VCaP (cell line): ENCODE data around the gene RPTOR.
A peak's percentile ranks its signal among the peaks of the same experiment; 100 is the strongest.

Experiments used
- H3K27ac ChIP-seq: fragments of 450-650 bp; 2 replicates; pipeline ENCODE4 v1.5.1; 2017
- TF ChIP-seq, protein P1 (sequence below): fragments of 450-650 bp; conservative IDR thresholded peaks from 2 replicates; pipeline ENCODE4 v1.5.1; 2017; ENCODE audit warnings: mild to moderate bottlenecking, moderate library complexity

RPTOR gene

DNA sequence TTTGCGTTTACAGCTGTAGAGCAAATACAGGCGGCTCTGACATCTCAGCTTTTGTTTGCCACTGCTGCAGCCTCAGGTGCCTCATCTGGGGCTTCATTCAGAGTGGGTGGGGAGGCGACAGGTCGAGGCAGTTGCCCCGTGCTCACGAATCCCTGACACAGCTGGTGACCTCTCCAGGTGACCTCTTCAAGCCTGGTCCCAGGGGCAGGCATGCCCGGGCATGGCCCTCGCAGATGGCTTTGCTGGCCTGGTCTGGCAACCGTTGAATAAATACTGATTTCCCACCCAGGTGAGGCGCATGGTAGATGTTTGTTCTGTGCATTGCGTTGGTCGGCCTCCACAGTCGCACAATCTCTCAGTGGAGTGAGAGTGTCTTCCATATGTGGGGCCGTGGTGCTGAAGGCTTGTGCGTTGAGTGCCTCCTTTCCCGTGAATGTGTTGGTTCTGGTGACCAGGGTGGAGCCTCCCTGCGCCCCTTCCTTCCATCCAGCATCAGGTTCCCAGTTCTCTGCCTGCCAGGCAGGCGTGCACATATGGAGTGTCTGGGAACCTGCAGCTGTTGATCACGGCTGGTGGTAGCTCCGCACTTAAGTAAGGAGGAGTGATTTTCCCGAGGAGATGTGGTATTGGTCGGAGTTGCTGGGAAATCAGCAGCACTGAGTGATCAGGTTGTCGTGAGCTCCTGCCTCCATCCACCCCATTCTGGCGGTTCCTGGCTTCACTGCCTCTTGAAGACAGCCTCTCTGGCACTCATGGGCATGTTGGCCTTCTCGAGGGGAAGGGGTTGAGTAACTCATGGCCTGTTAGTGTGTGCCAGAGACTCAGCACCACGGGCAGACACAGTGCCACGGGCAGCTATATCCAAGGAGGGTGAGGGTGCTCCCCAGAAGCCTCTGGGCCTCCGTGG is 149.7 kb downstream of the RPTOR start:
- H3K27ac ChIP-seq = peak overlapping the region; percentile 87; the same call in 1 of the 2 replicates
- TF ChIP-seq, protein P1, sequence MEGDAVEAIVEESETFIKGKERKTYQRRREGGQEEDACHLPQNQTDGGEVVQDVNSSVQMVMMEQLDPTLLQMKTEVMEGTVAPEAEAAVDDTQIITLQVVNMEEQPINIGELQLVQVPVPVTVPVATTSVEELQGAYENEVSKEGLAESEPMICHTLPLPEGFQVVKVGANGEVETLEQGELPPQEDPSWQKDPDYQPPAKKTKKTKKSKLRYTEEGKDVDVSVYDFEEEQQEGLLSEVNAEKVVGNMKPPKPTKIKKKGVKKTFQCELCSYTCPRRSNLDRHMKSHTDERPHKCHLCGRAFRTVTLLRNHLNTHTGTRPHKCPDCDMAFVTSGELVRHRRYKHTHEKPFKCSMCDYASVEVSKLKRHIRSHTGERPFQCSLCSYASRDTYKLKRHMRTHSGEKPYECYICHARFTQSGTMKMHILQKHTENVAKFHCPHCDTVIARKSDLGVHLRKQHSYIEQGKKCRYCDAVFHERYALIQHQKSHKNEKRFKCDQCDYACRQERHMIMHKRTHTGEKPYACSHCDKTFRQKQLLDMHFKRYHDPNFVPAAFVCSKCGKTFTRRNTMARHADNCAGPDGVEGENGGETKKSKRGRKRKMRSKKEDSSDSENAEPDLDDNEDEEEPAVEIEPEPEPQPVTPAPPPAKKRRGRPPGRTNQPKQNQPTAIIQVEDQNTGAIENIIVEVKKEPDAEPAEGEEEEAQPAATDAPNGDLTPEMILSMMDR = no peak

DNA sequence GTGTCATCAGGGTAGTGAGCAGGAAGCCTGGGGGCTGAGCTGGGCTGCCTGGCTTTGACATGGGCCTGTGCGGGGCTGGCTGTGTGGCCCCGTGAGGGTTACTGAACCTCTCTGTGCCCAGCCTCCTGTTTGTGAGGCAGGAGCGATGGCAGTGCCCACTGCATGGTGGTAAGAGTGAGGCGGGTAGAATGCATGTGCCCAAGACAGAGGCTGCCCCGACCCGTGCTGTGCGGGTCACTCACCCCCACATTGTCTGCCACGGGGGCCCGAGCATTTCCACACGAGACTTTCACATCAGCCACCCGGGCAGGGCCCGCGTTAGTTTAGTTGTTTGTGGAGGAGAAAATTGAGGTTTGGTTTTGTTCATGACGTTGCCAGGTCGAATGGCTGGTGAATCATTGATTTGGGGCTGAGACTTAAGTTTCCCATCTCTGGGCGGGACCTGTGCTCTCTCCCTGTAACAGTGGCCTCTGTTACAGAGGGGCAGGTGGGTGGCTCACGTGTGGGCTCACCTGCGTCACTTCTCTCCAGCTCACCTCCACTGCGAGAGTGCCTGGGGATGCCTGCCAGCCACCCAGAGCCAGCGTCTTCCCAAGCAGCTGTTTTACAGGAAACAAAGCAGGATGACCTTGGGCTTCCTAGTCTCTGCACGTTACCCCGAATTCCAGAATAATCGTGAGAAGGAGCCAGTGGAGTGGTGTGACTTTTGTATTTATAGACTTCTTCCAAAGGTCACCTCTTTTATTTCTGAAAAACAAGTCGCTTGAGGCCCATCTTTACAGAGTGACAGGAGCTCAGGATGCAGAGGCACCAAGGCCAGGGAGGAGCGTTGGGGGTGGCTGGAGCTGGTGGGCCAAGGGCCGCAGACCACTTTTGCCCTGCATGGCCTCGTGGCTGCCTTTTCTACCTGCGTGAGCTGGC is 150.6 kb downstream of the RPTOR start:
- TF ChIP-seq, protein P1 = no peak
- peak overlapping the region; percentile 87 for H3K27ac ChIP-seq

DNA sequence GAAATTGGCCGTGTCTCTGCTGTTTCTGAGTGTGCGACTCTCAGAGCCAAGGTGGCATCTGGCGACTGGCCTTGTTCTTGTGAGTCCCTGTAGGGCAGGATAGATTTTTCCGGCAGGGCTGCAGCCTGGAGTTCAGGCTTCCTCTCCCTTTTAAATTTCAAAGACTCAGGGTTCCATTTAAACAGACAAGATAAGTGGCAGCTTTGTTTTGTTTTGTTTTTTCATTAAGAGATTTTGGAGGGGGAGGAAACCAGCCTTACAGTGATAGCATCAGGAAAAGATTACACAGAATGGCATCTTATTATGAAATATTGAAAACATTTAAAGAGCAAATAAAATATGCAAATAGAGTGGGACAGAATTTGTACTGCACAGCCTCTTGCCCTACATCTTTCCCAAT is 151.3 kb downstream of the RPTOR start:
- peak overlapping the region; percentile 87 for H3K27ac ChIP-seq

DNA sequence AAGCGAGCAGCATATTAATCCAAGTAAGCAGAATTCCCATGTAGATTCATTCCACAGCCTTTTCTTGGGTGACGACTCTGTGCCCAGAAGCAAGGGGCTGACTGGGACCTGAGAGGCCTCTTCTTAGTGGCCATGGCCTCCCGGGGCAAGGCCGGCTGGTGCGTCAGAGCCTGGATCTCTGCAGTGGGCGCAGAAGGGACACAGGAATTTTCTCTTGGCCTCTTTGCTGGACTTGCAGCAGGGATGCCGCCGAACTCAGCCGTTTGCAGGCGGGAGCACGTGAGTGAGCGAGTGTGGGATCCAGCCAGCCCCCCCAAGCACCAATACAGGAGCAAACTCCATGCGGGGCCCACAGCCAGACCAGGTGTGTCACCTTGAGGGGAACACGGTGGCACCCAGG is 151.8 kb downstream of the RPTOR start:
- TF ChIP-seq, protein P1 = no peak

More for the DNA sequence above, 151.3 kb downstream of the RPTOR start:
- TF ChIP-seq, protein P1 = no peak

DNA sequence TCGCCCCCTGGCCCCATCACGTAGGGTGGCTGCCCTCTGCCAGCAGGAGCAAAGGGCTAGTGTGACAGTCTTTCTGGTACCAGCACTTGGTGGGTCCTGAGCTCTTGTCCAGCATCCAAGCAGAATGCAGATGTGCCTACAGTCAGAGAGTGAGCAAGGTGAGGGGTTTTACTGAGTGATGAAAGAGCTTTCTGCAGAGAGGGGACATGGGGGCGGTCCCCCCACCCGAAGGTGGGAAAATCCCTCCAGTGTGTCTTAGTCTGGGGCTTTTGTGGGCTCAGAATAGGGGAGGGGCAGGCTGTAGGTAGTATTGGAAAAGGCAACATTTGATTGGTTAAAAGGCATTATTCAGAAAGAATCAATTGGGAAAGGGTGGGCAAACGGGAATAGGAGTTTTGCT is 152.3 kb downstream of the RPTOR start:
- TF ChIP-seq, protein P1 = no peak
- peak overlapping the region; percentile 87 for H3K27ac ChIP-seq

More for the DNA sequence above, 151.8 kb downstream of the RPTOR start:
- peak overlapping the region; percentile 87 for H3K27ac ChIP-seq

DNA sequence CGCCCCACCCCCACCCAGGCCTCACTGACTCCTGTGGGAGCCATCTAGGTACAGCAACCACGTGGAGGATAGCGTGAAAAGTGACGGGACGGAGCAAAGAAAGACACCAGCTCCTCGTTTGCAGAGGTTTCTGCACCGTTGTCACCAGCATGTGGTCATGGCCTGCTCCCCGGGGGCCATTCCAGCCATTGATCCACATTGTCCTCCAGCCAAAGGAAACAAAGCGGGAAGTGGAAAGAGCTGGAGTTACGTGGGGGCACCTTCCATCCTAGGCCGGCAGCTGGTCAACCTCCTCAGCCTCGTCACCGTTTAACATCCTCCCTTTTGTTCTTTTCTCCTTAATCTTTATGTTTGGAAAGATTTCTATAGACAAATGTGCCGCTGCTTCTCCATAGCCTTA is 153.7 kb downstream of the RPTOR start:
- TF ChIP-seq, protein P1 = no peak
- peak overlapping the region; percentile 87 for H3K27ac ChIP-seq

DNA sequence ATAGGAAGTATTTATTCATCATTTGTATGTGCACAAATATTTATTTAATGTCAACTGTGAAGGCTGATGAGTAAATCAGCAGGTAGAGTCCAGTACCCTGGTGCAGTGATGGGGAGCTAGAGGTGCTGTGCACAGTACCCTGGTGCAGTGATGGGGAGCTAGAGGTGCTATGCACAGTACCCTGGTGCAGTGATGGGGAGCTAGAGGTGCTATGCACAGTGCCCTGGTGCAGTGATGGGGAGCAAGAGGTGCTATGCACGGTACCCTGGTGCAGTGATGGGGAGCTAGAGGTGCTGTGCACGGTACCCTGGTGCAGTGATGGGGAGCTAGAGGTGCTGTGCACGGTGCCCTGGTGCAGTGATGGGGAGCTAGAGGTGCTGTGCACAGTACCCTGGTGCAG is 154.6 kb downstream of the RPTOR start:
- H3K27ac ChIP-seq = peak overlapping the region; percentile 87
